ENCODE measurements around the gene CDON.

GRCh38 chr11:126053415-126054286, 9.0 kb downstream of the CDON start:
- no peak for TF ChIP-seq EZH2 (IDR thresholded peaks at IDR 0.05; ENCODE audit: borderline replicate concordance, low read depth, low read length, severe bottlenecking)
- TF ChIP-seq CTCF (IDR thresholded peaks at IDR 0.05; ENCODE audit: borderline replicate concordance, extremely low read depth, low read length, poor library complexity, severe bottlenecking): no peak

All from DND-41 (cell line).